PC-9 (cell line): ENCODE data around the gene BOD1L2.

Source experiments
- CTCF ChIP-seq: fragments of 200-600 bp; sonication (generic); conservative IDR thresholded peaks from 2 replicates; pipeline ENCODE4 v1.6.1; 2017; ENCODE audit warnings: mixed run types, antibody characterized with exemption, mild to moderate bottlenecking, moderate library complexity
- EZH2 ChIP-seq: fragments of 200-600 bp; sonication (generic); IDR thresholded peaks from 2 replicates; pipeline ENCODE4 v1.8.0; 2017; ENCODE audit warnings: antibody characterized with exemption, low read depth

- no peak for TF ChIP-seq CTCF
- TF ChIP-seq EZH2 = no peak
Measured at GRCh38 chr18:57171026-57171425, 24.1 kb downstream of the BOD1L2 start.
